HG02763 (cell line): ENCODE measurements around the gene MXD4.
"Not testable (repeated sequence)": the region's sequence is repeated elsewhere in the genome, so short reads cannot be mapped to it uniquely, and the experiment has no call there.

ENCODE experiments used
- ATAC-seq: cut with Tn5 transposase; IDR thresholded peaks from one replicate; pipeline ENCODE4 v1.9.1; 2021; ENCODE audit warnings: mild to moderate bottlenecking, moderate library complexity; ENCODE audit not compliant: unreplicated experiment

MXD4 gene

DNA sequence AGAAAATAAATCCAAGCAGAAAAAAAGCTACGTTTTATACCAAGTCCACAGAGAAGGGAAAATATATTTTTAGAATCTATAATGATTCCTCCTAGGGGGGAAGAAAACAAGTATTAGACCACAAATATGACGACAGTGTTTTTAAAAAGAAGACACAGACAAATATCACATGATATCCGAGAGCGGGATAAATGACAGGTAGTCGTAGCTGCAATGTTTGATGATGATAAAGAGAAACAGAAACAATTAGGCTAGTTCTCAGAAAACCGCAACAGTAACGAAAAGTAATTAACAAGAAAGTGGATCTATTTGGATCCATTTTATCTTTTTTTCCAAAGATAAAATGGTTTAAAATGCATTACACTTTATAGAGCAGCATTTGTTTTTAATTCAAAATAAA lies 20.9 kb downstream of the MXD4 start:
- no peak for ATAC-seq

- no peak for ATAC-seq
Observed at GRCh38 chr4:2236944-2237666, 24.8 kb downstream of the MXD4 start.

DNA sequence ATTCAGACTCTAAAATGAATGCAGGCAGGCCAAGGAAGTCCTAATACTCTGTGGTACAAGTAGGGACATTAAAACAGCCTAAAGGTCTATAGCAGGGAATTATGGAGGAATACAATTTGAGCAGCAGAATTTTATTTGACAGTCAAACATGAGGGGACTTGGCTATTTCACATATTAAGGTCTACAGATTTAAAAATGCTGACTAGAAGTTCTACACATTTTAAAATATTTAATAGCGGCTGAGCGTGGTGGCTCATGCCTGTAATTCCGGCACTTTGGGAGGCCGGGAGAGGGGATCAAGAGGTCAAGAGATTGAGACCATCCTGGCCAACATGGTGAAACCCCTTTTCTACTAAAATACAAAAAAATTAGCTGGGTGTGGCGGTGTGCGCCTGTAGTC lies 30.8 kb downstream of the MXD4 start:
- ATAC-seq = no peak

DNA sequence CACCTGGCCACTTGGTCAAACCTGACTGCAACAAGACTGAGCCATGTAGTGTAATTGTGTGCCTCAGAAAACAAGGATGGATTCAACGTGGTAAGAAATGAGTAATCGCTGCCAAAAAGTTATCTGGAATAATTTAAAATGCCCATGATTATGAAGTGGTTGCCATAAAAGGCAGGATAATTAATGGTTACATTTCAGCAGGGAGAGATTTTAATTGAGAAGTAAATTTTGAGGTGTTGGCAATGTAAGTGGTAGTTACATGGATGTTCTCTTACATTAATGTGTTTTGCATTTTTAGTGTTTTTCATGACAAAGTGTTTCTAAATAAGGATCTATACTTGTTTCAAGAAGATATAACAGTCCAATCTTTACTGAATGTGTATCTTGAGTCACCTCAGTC lies 35.6 kb downstream of the MXD4 start:
- no peak for ATAC-seq

DNA sequence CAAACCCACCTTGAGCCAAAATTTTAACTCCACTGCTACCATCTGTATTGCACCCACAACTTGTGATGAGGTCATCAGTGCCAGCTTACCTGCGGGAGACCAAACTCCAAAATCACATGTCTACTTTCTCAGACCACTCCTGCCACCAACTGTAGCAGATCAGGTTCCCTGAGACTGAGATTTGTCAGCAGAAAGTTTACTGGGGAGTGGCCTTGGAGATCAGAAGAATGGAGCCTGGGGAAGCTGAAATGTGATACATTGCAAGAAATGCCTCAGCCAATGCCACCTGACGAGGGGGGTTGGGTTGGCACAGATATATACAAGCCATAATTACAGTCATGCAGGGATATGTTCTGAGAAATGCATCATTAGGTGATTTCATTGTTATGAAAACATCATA lies 39.1 kb downstream of the MXD4 start:
- no peak for ATAC-seq

DNA sequence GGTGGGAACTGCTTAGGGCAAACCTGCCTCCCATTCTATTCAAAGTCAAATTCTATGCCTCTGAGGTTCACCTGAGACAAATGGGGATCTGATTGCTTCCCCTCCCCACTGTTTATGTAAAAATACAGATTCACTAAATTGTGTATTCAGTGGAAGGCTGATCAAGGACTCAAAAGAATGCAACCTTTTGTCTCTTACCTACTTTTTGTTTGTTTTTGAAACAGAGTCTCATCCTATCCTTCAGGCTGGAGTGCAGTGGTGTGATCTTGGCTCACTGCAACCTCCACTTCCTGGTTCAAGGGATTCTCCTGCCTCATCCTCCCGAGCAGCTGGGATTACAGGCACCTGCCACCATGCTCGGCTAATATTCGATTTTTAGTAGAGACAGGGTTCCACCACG lies 40.5 kb downstream of the MXD4 start:
- ATAC-seq = not testable (repeated sequence)

DNA sequence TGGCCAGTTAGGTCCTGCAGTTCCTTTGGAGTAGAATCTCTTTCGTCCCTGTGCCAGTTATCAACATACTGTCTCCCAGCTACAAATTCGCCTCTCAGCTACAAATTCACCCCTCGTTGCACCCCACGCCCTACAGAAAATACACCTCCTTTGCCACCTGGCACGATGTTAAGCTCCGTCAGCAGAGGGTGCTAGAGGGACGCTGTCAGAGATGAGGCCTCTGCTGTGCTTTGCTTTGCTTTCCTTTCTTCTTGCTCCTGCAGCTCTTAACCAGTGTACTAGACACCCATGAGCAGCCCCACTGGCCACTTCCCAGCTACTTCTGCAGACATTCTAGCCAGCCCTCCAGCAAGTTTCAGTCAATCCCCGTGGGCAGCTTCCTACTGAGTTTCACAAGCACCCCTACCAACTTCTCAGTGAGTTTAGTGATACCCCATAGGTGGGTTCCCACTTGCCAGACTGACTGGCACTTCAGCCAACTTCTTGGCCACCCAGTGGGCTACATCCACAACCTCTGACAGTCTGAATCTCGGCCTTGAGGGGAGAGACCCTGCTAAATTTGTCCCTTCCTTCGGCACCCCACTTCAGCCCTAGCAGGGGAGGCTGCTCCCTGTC lies 41.8 kb downstream of the MXD4 start:
- ATAC-seq = no peak

DNA sequence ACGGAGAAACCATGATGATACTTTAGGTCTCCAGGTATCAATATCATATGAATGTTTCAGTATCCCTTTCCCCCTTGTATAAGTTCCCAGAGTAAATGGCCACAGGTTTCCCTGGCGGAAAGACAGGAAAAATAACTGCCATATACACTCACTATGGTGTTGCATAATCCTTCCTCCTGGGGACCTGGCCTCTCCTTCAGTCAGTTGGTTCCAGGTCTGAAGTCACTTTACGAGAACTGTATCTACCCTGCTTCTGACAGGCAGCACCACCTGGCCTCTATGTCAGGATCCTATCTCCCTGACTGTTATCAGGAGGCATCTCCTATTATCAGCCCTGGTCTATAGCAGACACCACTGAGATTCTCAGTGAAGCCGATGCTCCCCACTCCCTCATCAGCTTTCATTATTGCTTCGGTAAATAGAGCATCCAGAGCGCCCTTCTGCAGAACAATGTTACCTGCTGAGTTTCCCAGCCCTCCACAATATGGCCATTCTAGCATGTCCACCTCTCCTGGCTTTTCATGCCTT lies 42.6 kb downstream of the MXD4 start:
- ATAC-seq = no peak

- no peak for ATAC-seq
Observed at GRCh38 chr4:2218436-2218835, 43.5 kb downstream of the MXD4 start.

- ATAC-seq = no peak
Observed at GRCh38 chr4:2217726-2218125, 44.2 kb downstream of the MXD4 start.

- no peak for ATAC-seq
Observed at GRCh38 chr4:2212831-2213230, 49.1 kb downstream of the MXD4 start.

DNA sequence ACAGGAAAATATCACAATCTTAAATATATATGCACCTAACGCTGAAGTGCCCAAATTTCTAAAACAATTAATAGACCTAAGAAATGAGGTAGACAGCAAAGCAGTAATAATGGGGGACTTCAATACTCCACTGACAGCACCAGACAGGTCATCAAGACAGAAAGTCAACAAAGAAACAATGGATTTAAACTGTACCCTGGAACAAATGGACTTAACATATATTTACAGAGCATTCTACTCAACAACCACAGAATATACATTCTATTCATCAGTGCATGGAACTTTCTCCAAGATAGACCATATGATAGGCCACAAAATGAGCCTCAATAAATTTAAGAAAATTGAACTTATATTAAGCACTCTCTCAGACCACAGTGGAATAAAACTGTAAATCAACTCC lies 59.1 kb downstream of the MXD4 start:
- not testable (repeated sequence) for ATAC-seq
